HepG2 (cell line): Measurements from ENCODE around the gene NPAS2. TPM values are rescaled to one million over a fixed set of nuclear protein-coding genes. Genes with fewer than 3 reads are reported as not detected.

Experiments
- AHR ChIP-seq: IDR thresholded peaks from 2 replicates; pipeline ENCODE4 v1.6.1; 2018; ENCODE audit warnings: missing genetic modification reagents, missing compliant biosample characterization
- DNMT1 ChIP-seq: sonication (generic); formaldehyde crosslinking; IDR thresholded peaks from 2 replicates; pipeline ENCODE4 v1.5.1; 2020; ENCODE audit warnings: mild to moderate bottlenecking, missing genetic modification reagents
- HMGA1 ChIP-seq: sonication (generic); formaldehyde crosslinking; conservative IDR thresholded peaks from 2 replicates; pipeline ENCODE4 v1.4.0; 2020; ENCODE audit warnings: missing genetic modification reagents
- KDM1A ChIP-seq: IDR thresholded peaks from 2 replicates; pipeline ENCODE4 v1.6.1; 2016; ENCODE audit warnings: missing compliant biosample characterization
- MBNL3 ChIP-seq: fragments of 250-450 bp; sonication (Bioruptor Pico); conservative IDR thresholded peaks from 2 replicates; pipeline ENCODE4 v1.8.0; 2022; ENCODE audit warnings: mild to moderate bottlenecking, inconsistent platforms
- MIXL1 ChIP-seq: IDR thresholded peaks from 2 replicates; pipeline ENCODE4 v1.6.1; 2016
- PHF5A ChIP-seq: IDR thresholded peaks from one replicate; pipeline ENCODE4 v1.6.1; 2018; ENCODE audit warnings: low read depth, missing genetic modification reagents; ENCODE audit not compliant: unreplicated experiment
- SMC3 ChIP-seq: IDR thresholded peaks from 2 replicates; pipeline ENCODE4 v1.6.1; 2011; ENCODE audit warnings: low read length, improper control_type of control experiment
- SPEN ChIP-seq: sonication (generic); formaldehyde crosslinking; IDR thresholded peaks from 2 replicates; pipeline ENCODE4 v1.5.1; 2020; ENCODE audit warnings: low read depth, mild to moderate bottlenecking, missing genetic modification reagents
- ZNF232 ChIP-seq: sonication (generic); formaldehyde crosslinking; IDR thresholded peaks from 2 replicates; pipeline ENCODE4 v1.4.0; 2020; ENCODE audit warnings: missing genetic modification reagents, borderline replicate concordance
- ZNF563 ChIP-seq: sonication (generic); formaldehyde crosslinking; IDR thresholded peaks from 2 replicates; pipeline ENCODE4 v1.8.0; 2022; ENCODE audit warnings: mild to moderate bottlenecking, moderate library complexity, missing genetic modification reagents
- ZNF564 ChIP-seq: sonication (generic); formaldehyde crosslinking; IDR thresholded peaks from 2 replicates; pipeline ENCODE4 v1.8.1; 2023; ENCODE audit warnings: mild to moderate bottlenecking, missing genetic modification reagents
- ZNF614 ChIP-seq: IDR thresholded peaks from 2 replicates; pipeline ENCODE4 v1.6.1; 2018; ENCODE audit warnings: missing biosample characterization, missing genetic modification reagents, inconsistent platforms, borderline replicate concordance
- ZNF749 ChIP-seq: sonication (generic); formaldehyde crosslinking; IDR thresholded peaks from 2 replicates; pipeline ENCODE4 v1.8.0; 2022; ENCODE audit warnings: mild to moderate bottlenecking, missing genetic modification reagents, moderate library complexity, borderline replicate concordance
- polyA plus RNA-seq, 8 experiments: library from polyadenylated mRNA; depleted of rRNA in 3 of 8; stranded (reverse) in 7 of 8; unstranded in 1 of 8; fragments of >200 nt; fragmentation: Illumina TruSeq in 4 of 8; extraction: Trizol in 4 of 8; gene quantifications; 2 replicates each; pipeline versions ENCODE4 v1.2.1 to v1.2.3, GENCODE V29; 2011 to 2016; ENCODE audit warnings: low read depth in 4 of 8, missing spikeins in 1 of 8, mixed read lengths in 1 of 8; ENCODE audit not compliant: insufficient read depth in 1 of 8
- total RNA-seq, 5 experiments: library from RNA; depleted of rRNA; stranded (reverse); fragments of >200 nt; fragmentation: Illumina TruSeq; extraction: Trizol; gene quantifications; 2 replicates each; pipeline ENCODE4 v1.2.3, GENCODE V29; 2016; ENCODE audit warnings: low read depth in 1 of 5
- TF ChIP-seq, protein P1 (sequence below): sonication (generic); formaldehyde crosslinking; IDR thresholded peaks from 2 replicates; pipeline ENCODE4 v1.5.0; 2020; ENCODE audit warnings: mild to moderate bottlenecking, missing genetic modification reagents
- TF ChIP-seq, protein P2 (sequence below): sonication (generic); formaldehyde crosslinking; IDR thresholded peaks from 2 replicates; pipeline ENCODE4 v1.4.0; 2020; ENCODE audit warnings: mild to moderate bottlenecking, low read depth, missing genetic modification reagents
- TF ChIP-seq, protein P3 (sequence below): sonication (generic); formaldehyde crosslinking; IDR thresholded peaks from 2 replicates; pipeline ENCODE4 v1.8.0; 2022; ENCODE audit warnings: mild to moderate bottlenecking, missing genetic modification reagents
- TF ChIP-seq, protein P4 (sequence below): sonication (generic); formaldehyde crosslinking; IDR thresholded peaks from 2 replicates; pipeline ENCODE4 v1.5.0; 2020; ENCODE audit warnings: missing genetic modification reagents, mild to moderate bottlenecking, borderline replicate concordance
- TF ChIP-seq, protein P5 (sequence below): sonication (generic); formaldehyde crosslinking; conservative IDR thresholded peaks from 2 replicates; pipeline ENCODE4 v1.8.0; 2022; ENCODE audit warnings: low read depth, missing genetic modification reagents

The NPAS2 gene
- total and polyA plus RNA-seq, 2 of the 13 experiments (the other 11 are each of a cell fraction or from before 2014, with no cell fraction given), result 14.8 to 37.5 TPM

DNA sequence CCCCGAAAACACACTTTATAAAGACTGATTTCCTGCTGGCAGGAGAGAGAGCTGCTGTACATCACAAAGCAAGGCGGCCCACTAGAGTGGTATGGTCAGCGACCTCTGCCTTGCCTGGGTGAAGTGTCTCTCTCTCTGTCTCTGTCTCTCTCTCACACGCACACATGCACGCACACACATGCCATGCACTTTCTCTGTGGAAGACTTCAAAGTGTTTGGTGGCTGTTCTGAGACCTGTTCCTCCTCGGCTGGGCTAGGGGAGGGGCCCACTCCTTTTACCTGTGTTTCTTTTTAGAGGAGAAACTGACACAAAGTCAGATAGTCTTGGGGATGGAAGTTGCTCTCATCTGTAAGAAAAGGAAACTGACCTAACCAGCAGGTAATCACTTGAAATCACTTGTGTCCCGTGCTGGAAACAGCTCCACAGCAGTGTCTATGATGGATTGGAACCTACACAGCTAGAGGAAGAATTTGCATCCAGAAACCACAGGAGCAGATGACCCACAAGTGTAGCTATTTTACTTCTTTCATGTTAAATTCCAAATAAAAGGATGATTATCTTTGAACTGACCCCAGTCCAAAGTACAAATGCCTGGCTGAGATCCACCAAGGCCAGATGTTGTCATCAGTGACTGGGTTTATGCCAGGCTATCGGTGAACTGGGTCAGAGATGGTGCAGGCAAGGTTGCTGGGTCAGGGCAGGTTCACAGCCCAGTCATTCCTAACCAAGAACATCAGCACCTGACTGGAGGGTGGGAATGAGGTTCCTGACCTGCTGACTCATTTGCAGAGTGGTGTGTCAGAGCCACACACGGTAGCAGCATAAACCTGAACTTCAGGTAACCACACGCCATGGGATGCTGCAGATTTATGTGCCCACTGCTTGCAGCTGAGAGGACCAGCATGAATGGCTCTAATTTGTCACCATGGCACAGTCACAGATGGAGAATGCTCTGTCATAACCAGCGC is 63.0 kb downstream of the NPAS2 start (continued):
- TF ChIP-seq SPEN (peak; percentile 75; the same call in 1 of the 2 replicates), AHR (CRISPR knock-in tag) (no peak; the same call in 1 of the 2 replicates), ZNF564 (CRISPR knock-in tag) (no peak), SMC3 (peak; percentile 1; the same call in 1 of the 2 replicates), ZNF563 (CRISPR knock-in tag) (no peak), ZNF749 (no peak), MBNL3 (CRISPR knock-in tag) (no peak), PHF5A (CRISPR knock-in tag) (no peak), DNMT1 (CRISPR knock-in tag) (no peak), ZNF614 (CRISPR knock-in tag) (peak; percentile 91), ZNF232 (CRISPR knock-in tag) (no peak), MIXL1 (no peak), HMGA1 (CRISPR knock-in tag) (no peak), KDM1A (CRISPR knock-in tag) (peak; percentile 72)
- TF ChIP-seq, protein P1, sequence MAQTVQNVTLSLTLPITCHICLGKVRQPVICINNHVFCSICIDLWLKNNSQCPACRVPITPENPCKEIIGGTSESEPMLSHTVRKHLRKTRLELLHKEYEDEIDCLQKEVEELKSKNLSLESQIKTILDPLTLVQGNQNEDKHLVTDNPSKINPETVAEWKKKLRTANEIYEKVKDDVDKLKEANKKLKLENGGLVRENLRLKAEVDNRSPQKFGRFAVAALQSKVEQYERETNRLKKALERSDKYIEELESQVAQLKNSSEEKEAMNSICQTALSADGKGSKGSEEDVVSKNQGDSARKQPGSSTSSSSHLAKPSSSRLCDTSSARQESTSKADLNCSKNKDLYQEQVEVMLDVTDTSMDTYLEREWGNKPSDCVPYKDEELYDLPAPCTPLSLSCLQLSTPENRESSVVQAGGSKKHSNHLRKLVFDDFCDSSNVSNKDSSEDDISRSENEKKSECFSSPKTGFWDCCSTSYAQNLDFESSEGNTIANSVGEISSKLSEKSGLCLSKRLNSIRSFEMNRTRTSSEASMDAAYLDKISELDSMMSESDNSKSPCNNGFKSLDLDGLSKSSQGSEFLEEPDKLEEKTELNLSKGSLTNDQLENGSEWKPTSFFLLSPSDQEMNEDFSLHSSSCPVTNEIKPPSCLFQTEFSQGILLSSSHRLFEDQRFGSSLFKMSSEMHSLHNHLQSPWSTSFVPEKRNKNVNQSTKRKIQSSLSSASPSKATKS (CRISPR knock-in tag), result no peak
- TF ChIP-seq, protein P2, sequence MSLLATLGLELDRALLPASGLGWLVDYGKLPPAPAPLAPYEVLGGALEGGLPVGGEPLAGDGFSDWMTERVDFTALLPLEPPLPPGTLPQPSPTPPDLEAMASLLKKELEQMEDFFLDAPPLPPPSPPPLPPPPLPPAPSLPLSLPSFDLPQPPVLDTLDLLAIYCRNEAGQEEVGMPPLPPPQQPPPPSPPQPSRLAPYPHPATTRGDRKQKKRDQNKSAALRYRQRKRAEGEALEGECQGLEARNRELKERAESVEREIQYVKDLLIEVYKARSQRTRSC, result no peak
- TF ChIP-seq, protein P3, sequence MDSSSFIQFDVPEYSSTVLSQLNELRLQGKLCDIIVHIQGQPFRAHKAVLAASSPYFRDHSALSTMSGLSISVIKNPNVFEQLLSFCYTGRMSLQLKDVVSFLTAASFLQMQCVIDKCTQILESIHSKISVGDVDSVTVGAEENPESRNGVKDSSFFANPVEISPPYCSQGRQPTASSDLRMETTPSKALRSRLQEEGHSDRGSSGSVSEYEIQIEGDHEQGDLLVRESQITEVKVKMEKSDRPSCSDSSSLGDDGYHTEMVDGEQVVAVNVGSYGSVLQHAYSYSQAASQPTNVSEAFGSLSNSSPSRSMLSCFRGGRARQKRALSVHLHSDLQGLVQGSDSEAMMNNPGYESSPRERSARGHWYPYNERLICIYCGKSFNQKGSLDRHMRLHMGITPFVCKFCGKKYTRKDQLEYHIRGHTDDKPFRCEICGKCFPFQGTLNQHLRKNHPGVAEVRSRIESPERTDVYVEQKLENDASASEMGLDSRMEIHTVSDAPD (CRISPR knock-in tag), result peak; percentile 92; the same call in 1 of the 2 replicates
- TF ChIP-seq, protein P4, sequence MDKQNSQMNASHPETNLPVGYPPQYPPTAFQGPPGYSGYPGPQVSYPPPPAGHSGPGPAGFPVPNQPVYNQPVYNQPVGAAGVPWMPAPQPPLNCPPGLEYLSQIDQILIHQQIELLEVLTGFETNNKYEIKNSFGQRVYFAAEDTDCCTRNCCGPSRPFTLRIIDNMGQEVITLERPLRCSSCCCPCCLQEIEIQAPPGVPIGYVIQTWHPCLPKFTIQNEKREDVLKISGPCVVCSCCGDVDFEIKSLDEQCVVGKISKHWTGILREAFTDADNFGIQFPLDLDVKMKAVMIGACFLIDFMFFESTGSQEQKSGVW (CRISPR knock-in tag), result no peak
- TF ChIP-seq, protein P5, sequence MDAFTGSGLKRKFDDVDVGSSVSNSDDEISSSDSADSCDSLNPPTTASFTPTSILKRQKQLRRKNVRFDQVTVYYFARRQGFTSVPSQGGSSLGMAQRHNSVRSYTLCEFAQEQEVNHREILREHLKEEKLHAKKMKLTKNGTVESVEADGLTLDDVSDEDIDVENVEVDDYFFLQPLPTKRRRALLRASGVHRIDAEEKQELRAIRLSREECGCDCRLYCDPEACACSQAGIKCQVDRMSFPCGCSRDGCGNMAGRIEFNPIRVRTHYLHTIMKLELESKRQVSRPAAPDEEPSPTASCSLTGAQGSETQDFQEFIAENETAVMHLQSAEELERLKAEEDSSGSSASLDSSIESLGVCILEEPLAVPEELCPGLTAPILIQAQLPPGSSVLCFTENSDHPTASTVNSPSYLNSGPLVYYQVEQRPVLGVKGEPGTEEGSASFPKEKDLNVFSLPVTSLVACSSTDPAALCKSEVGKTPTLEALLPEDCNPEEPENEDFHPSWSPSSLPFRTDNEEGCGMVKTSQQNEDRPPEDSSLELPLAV (CRISPR knock-in tag), result no peak
